Memory B cell (primary cell): Measurements from ENCODE around the gene PFN1.

ENCODE experiments used
- ATAC-seq: fragments of 150-1000 bp; cut with Tn5 transposase; 2 replicates; pipeline ENCODE4 v1.10.0; 2021; ENCODE audit warnings: low read depth, mild to moderate bottlenecking, moderate library complexity
- DNase-seq, 2 donors: peaks; one replicate each; pipeline ENCODE4 v3.0.0; 2022; ENCODE audit warnings: low spot score in 2 of 2
- H3K27ac Mint-ChIP-seq: one replicate; pipeline ENCODE4 v1.8.0; 2022; ENCODE audit warnings: mild to moderate bottlenecking, moderate library complexity, mixed read lengths
- H3K27me3 Mint-ChIP-seq: one replicate; pipeline ENCODE4 v1.8.0; 2022; ENCODE audit warnings: mixed read lengths
- H3K36me3 Mint-ChIP-seq: one replicate; pipeline ENCODE4 v1.8.0; 2022; ENCODE audit warnings: mild to moderate bottlenecking, mixed read lengths
- H3K4me1 Mint-ChIP-seq: one replicate; pipeline ENCODE4 v1.8.0; 2022; ENCODE audit warnings: mixed read lengths
- H3K4me3 Mint-ChIP-seq: one replicate; pipeline ENCODE4 v1.8.0; 2022; ENCODE audit warnings: mild to moderate bottlenecking, moderate library complexity, mixed read lengths
- H3K9me3 Mint-ChIP-seq: one replicate; pipeline ENCODE4 v1.8.0; 2022; ENCODE audit warnings: mixed read lengths

The PFN1 gene

DNA sequence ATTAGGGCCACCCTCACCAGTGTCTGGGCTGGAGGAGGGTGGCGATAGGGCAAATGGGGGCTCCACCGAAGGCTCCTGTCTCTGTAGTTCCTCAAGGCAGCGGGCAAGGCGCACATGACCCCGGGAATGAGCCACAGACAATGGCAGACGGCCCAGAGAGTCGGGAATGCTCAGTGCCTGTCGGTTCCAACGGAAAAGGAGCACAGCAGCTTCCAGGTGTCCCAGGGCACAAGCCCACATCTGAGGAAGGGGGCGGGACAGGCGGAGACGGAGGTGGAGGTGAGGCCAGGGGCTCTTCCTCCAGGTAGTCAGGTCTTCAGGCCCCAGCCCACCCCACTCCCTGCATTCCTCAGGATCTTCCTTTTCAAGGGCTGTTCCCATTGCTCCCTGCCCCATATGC, 24.4 kb upstream of the PFN1 start:
- DNase-seq (no peak), ATAC-seq (no peak)
- no peaks in the 10 kb centered on the region for H3K27me3 Mint-ChIP-seq
- H3K4me1 Mint-ChIP-seq, result peaks cover 15% of the 10 kb centered on the region
- no peak overlapping the region for H3K4me3 Mint-ChIP-seq
- H3K36me3 Mint-ChIP-seq, result peaks cover 32% of the 10 kb centered on the region
- no peaks in the 10 kb centered on the region for H3K9me3 Mint-ChIP-seq
- no peak overlapping the region for H3K27ac Mint-ChIP-seq

DNA sequence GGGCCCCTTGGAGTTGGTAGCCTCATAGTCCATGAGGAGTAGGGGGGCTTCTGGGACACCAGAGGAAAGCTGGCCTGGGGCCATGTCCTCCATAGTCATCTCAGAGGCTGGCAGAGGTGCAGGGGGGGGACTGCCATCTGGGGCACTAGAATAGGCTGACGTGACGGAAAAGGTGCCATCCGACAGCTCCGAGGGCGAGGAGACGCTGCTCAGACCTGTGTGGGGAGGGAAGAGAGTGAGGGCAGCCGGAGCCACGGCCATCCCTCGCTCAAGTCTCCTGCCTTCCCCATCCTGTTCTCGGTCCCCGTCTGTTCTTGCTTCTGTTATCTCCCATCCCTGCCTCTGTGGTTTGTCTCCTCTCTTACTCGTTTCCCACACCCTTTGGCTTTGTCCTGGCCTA, 24.0 kb upstream of the PFN1 start:
- no peaks in the 10 kb centered on the region for H3K27me3 Mint-ChIP-seq
- peaks cover 32% of the 10 kb centered on the region for H3K36me3 Mint-ChIP-seq
- no peaks in the 10 kb centered on the region for H3K9me3 Mint-ChIP-seq
- no peak for DNase-seq
- no peak overlapping the region for H3K4me3 Mint-ChIP-seq
- peaks cover 15% of the 10 kb centered on the region for H3K4me1 Mint-ChIP-seq
- no peak overlapping the region for H3K27ac Mint-ChIP-seq
- ATAC-seq, result no peak

GRCh38 chr17:4971826-4972225, 23.5 kb upstream of the PFN1 start:
- Mint-ChIP-seq H3K36me3 (peaks cover 31% of the 10 kb centered on the region), H3K9me3 (no peaks in the 10 kb centered on the region), H3K27me3 (no peaks in the 10 kb centered on the region), H3K27ac (no peak overlapping the region), H3K4me1 (peaks cover 15% of the 10 kb centered on the region), H3K4me3 (no peak overlapping the region)
- no peak for ATAC-seq
- DNase-seq, result no peak

DNA sequence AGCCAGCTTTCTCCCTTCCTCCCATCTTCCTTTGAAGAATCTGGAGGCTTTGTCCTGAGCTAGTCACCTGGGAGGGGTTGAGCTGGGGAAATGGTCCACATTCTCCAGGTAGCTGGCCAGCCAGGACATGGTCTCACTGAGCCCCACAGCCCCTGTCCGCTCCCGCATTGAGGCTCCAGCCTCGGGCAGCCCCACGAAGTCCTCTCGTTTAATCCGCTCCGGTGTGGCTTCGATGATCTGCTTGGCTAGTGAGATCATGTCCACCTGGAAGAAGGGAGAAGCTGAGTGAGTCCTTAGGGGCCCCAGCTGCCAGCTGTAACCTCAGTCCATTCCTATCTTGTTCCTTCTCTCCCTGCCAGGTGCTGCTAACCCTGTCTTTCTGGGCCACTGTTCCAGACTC, 21.9 kb upstream of the PFN1 start:
- H3K27ac Mint-ChIP-seq, result no peak overlapping the region
- H3K27me3 Mint-ChIP-seq, result no peaks in the 10 kb centered on the region
- ATAC-seq (no peak), DNase-seq (no peak)
- H3K9me3 Mint-ChIP-seq, result no peaks in the 10 kb centered on the region
- peaks cover 25% of the 10 kb centered on the region for H3K36me3 Mint-ChIP-seq
- H3K4me3 Mint-ChIP-seq, result no peak overlapping the region
- H3K4me1 Mint-ChIP-seq, result peaks cover 19% of the 10 kb centered on the region

GRCh38 chr17:4969551-4970173, 21.3 kb upstream of the PFN1 start:
- H3K36me3 Mint-ChIP-seq, result peaks cover 21% of the 10 kb centered on the region

GRCh38 chr17:4969047-4969550, 20.8 kb upstream of the PFN1 start:
- Mint-ChIP-seq H3K36me3 (peaks cover 17% of the 10 kb centered on the region), H3K4me1 (peaks cover 17% of the 10 kb centered on the region), H3K4me3 (no peak overlapping the region), H3K27me3 (no peaks in the 10 kb centered on the region), H3K9me3 (no peaks in the 10 kb centered on the region), H3K27ac (no peak overlapping the region)
- no peak for ATAC-seq
- no peak for DNase-seq

More at GRCh38 chr17:4969551-4970173, 21.3 kb upstream of the PFN1 start:
- Mint-ChIP-seq H3K4me1 (peaks cover 17% of the 10 kb centered on the region), H3K9me3 (no peaks in the 10 kb centered on the region), H3K27me3 (no peaks in the 10 kb centered on the region), H3K4me3 (peak overlapping the region; percentile 35), H3K27ac (no peak overlapping the region)
- DNase-seq (no peak), ATAC-seq (no peak)

DNA sequence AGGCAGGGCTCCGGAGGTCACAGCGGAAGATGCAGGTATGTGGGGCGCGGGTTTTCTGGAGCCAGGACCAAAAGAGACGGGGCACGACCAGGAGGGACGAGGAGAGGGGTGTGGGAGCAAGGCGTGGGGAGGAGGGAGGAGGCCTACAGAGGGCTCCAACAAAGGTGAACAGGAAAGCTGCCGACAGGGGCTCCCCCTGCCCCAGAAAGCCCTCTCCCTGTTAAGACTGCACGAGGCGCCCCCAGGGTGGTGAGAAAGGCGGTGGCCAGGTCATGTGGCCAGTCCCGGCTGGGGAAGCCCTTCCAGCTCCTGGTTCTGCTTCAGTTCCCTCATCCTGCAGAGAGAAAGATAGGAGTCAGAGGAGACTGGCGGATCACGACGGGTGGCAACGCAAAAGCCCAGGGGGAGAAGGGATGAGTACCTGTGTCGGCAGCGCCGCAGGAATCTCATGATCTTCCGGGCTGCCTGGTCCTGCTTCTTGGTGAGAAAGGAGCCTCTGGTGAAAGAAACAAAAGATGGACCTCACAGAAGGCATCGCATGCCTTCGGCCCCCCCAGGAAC, 20.2 kb upstream of the PFN1 start:
- Mint-ChIP-seq H3K4me3 (no peak overlapping the region), H3K4me1 (peaks cover 17% of the 10 kb centered on the region)

GRCh38 chr17:4967539-4968485, 19.5 kb upstream of the PFN1 start, which contains the start of gene SPAG7:
SPAG7 (minus strand) TSS chr17:4967817; CDS start chr17:4967804, 13 bp downstream.
- DNase-seq, result peak; percentile 98 to 99
- Mint-ChIP-seq H3K4me1 (peaks cover 17% of the 10 kb centered on the region), H3K36me3 (peaks cover 10% of the 10 kb centered on the region), H3K4me3 (no peak within 1 kb of the TSS), H3K9me3 (no peaks in the 10 kb centered on the region), H3K27me3 (no peaks in the 10 kb centered on the region), H3K27ac (no peak within 1 kb of the TSS)
- peak; percentile 63 for ATAC-seq

More for the DNA sequence above, 20.2 kb upstream of the PFN1 start:
- DNase-seq, result no peak
- H3K36me3 Mint-ChIP-seq, result peaks cover 15% of the 10 kb centered on the region
- H3K9me3 Mint-ChIP-seq, result no peaks in the 10 kb centered on the region
- ATAC-seq, result no peak
- no peaks in the 10 kb centered on the region for H3K27me3 Mint-ChIP-seq
- H3K27ac Mint-ChIP-seq, result no peak overlapping the region

GRCh38 chr17:4966844-4967538, 18.7 kb upstream of the PFN1 start:
- Mint-ChIP-seq H3K4me1 (peaks cover 17% of the 10 kb centered on the region), H3K27me3 (no peaks in the 10 kb centered on the region), H3K36me3 (peaks cover 9% of the 10 kb centered on the region), H3K9me3 (no peaks in the 10 kb centered on the region), H3K27ac (no peak overlapping the region), H3K4me3 (no peak overlapping the region)
- peak; percentile 82 for ATAC-seq
- peak in 1 of 2 donors; percentile 94 for DNase-seq

DNA sequence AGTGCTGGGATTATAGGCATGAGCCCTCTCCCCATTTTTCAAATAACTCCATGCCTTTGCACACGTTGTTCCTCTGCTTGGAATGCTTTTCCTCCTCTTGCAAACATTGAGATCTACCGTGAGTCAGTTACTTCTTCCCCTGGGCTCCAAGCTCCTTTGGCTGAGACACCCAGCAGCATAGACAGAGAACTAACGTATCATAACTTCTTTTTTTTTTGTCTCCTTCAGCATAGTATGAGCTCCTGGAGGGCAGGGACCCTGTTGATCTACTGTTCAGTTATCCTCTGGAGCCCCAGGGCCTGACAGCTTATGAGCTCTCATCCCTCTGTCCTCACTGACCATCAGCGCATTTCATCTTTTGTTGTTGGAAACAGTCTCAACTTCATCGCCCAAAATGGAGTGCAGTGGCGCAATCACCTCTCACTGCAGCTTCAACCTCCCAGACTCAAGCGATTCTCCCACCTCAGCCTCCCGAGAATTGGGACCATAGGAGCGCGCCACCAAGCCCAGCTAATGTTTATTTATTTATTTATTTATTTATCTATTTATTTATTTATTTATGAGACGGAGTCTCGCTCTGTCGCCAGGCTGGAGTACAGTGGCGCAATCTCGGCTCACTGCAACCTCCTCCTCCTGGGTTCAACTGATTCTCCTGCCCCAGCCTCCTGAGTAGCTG, 17.1 kb upstream of the PFN1 start:
- H3K36me3 Mint-ChIP-seq, result peaks cover 11% of the 10 kb centered on the region
- no peaks in the 10 kb centered on the region for H3K27me3 Mint-ChIP-seq
- no peak overlapping the region for H3K27ac Mint-ChIP-seq
- DNase-seq (no peak), ATAC-seq (no peak)
- H3K4me3 Mint-ChIP-seq, result no peak overlapping the region
- H3K9me3 Mint-ChIP-seq, result no peaks in the 10 kb centered on the region
- peaks cover 17% of the 10 kb centered on the region for H3K4me1 Mint-ChIP-seq

DNA sequence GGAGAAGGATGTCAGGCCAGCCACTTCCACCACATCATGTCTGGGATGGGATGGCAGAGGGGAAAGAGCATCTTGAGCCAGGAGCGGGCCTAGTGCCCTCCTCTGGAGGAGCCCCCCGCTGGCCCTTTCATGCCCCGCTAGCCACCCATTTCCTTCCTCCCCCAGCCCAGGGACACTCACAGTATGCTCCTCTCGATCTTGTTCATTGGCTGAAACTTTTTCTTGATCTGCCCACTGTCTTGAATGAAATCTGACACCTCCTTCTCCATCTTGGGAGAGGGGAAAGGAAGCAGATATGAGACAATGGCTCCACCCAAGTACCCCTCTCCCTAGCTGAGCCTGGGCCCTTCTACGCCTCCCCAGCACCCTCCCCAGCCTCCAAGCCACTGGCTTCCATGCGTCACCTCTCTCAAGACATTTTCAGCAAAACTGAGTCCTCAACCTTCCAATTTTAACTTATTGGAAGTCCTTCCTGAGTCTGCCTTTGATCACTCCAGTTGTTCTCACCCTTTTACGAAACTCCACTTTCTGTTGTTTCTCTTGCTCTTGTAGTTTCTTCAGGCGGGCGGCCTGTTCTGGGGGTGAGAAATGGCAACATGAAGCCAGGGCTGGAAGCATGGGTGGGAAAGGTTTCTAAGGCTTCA, 12.1 kb upstream of the PFN1 start:
- H3K9me3 Mint-ChIP-seq, result no peaks in the 10 kb centered on the region
- peaks cover 8% of the 10 kb centered on the region for H3K4me1 Mint-ChIP-seq
- ATAC-seq, result no peak
- no peak overlapping the region for H3K4me3 Mint-ChIP-seq
- peaks cover 18% of the 10 kb centered on the region for H3K36me3 Mint-ChIP-seq
- no peak for DNase-seq
- H3K27ac Mint-ChIP-seq, result no peak overlapping the region
- H3K27me3 Mint-ChIP-seq, result no peaks in the 10 kb centered on the region

- Mint-ChIP-seq H3K4me1 (peaks cover 5% of the 10 kb centered on the region), H3K27me3 (no peaks in the 10 kb centered on the region), H3K4me3 (no peak overlapping the region), H3K9me3 (no peaks in the 10 kb centered on the region), H3K27ac (no peak overlapping the region), H3K36me3 (peaks cover 15% of the 10 kb centered on the region)
- ATAC-seq (no peak), DNase-seq (no peak)
Measured at GRCh38 chr17:4959261-4959965, 11.1 kb upstream of the PFN1 start.
